ENCODE data around the gene IGFBP3.

DNA sequence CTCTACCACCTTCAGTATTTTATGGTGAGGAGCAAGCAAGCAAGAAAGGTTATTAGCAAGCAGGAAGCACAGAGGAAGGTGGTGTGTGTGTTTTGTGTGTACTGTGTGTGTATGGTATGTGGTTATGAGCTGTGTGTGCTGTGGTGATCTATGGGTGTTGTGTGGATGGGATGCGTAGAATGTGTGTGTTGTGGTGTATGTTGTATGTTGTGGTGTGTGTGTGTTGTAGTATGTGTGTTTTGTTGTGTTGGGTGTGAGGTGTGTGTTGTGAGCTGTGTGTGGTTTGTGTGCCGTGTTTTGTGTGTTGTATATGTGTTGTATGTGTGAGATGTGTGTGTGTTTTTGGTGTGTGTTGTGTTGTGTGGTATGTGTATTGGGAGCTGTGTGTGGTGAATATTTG lies 16.8 kb upstream of the IGFBP3 start:
- TF ChIP-seq CTCF (IDR thresholded peaks at IDR 0.05) (no peak), POLR2AphosphoS5 (IDR thresholded peaks at IDR 0.05) (no peak), POLR2A (IDR thresholded peaks at IDR 0.05; ENCODE audit: low read depth) (no peak)

All from esophagus muscularis mucosa (tissue), 3 donors.